ENCODE results near the gene CD58.
"Not testable (repeated sequence)": the region's sequence is repeated elsewhere in the genome, so short reads cannot be mapped to it uniquely, and the experiment has no call there.

CD58 gene

GRCh38 chr1:116596742-116597307, 26.0 kb upstream of the CD58 start:
- not testable (repeated sequence) for H3K27me3 Mint-ChIP-seq, H3K4me3 Mint-ChIP-seq, H3K36me3 Mint-ChIP-seq, H3K4me1 Mint-ChIP-seq, H3K9me3 Mint-ChIP-seq, H3K27ac Mint-ChIP-seq

GRCh38 chr1:116595946-116596741, 25.3 kb upstream of the CD58 start:
- H3K36me3 Mint-ChIP-seq, H3K9me3 Mint-ChIP-seq, H3K27me3 Mint-ChIP-seq, H3K4me1 Mint-ChIP-seq: not testable (repeated sequence)
- Mint-ChIP-seq H3K4me3 (peak overlapping the region; percentile 48), H3K27ac (peak overlapping the region; percentile 0)

GRCh38 chr1:116595065-116595840, 24.4 kb upstream of the CD58 start:
- not testable (repeated sequence) for H3K36me3 Mint-ChIP-seq, H3K27me3 Mint-ChIP-seq, H3K27ac Mint-ChIP-seq, H3K4me1 Mint-ChIP-seq, H3K9me3 Mint-ChIP-seq
- peak overlapping the region; percentile 42 for H3K4me3 Mint-ChIP-seq

DNA sequence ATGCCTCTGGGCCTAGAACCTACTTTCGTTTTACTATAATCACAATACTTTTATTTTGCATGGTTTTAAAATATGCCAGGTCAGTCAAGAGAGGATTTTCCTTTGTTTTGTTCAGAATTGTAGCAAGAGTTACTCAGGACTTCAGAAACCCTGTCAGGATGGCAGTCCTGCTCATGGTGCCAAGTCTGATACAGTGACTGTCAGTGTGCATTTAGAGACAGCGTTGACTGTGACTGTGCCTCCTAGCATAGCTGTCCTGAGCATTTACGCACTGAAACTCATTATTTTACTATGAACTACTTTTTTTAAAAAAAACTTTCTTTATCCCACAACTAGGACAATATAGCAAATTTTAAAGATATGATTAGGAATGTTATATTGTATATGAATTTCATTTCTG, 23.2 kb upstream of the CD58 start:
- H3K4me1 Mint-ChIP-seq, H3K4me3 Mint-ChIP-seq, H3K36me3 Mint-ChIP-seq, H3K27me3 Mint-ChIP-seq, H3K9me3 Mint-ChIP-seq, H3K27ac Mint-ChIP-seq: not testable (repeated sequence)

- H3K4me1 Mint-ChIP-seq, H3K27me3 Mint-ChIP-seq, H3K4me3 Mint-ChIP-seq, H3K27ac Mint-ChIP-seq, H3K36me3 Mint-ChIP-seq, H3K9me3 Mint-ChIP-seq: not testable (repeated sequence)
These were observed 22.6 kb upstream of the CD58 start for GRCh38 chr1:116593401-116593800.

DNA sequence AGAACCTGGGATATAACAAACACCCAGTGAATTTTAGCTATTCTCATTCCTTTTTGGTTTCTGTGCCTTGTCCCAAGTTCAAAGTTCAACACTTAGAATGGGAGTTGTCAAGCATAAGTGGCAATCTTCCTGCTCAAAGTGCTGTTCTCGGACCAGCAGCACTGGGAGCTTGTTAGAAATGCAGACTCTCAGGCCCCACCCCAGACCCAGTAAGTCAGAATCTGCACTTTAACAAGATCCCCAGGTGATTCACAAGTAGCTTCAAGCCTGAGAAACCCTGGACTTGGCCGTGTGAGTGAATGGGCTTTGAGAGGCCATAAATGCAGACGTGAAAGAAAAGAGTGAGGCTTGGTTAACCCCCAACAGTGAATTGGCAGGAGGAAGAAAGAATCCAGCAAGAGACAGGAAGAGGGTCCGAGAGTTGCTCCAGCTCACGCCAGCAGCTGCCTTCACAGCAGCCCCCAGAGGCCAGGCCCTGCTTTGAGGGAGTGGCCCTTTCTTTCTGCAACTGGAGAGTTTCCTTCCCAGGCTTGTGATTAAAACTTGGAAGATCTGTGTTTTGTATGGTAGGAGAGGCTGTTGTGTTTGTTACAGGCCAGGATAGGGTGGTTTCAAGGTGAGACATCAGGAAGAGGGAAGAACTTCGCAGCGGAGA, 21.3 kb upstream of the CD58 start:
- not testable (repeated sequence) for H3K27me3 Mint-ChIP-seq, H3K9me3 Mint-ChIP-seq, H3K4me1 Mint-ChIP-seq, H3K27ac Mint-ChIP-seq, H3K4me3 Mint-ChIP-seq, H3K36me3 Mint-ChIP-seq

GRCh38 chr1:116591006-116591950, 20.5 kb upstream of the CD58 start:
- H3K27ac Mint-ChIP-seq, H3K4me1 Mint-ChIP-seq, H3K9me3 Mint-ChIP-seq: not testable (repeated sequence)

GRCh38 chr1:116590359-116591005, 19.7 kb upstream of the CD58 start:
- H3K4me1 Mint-ChIP-seq, H3K4me3 Mint-ChIP-seq, H3K9me3 Mint-ChIP-seq, H3K27me3 Mint-ChIP-seq, H3K27ac Mint-ChIP-seq, H3K36me3 Mint-ChIP-seq: not testable (repeated sequence)

More at GRCh38 chr1:116591006-116591950, 20.5 kb upstream of the CD58 start:
- not testable (repeated sequence) for H3K4me3 Mint-ChIP-seq, H3K36me3 Mint-ChIP-seq, H3K27me3 Mint-ChIP-seq

DNA sequence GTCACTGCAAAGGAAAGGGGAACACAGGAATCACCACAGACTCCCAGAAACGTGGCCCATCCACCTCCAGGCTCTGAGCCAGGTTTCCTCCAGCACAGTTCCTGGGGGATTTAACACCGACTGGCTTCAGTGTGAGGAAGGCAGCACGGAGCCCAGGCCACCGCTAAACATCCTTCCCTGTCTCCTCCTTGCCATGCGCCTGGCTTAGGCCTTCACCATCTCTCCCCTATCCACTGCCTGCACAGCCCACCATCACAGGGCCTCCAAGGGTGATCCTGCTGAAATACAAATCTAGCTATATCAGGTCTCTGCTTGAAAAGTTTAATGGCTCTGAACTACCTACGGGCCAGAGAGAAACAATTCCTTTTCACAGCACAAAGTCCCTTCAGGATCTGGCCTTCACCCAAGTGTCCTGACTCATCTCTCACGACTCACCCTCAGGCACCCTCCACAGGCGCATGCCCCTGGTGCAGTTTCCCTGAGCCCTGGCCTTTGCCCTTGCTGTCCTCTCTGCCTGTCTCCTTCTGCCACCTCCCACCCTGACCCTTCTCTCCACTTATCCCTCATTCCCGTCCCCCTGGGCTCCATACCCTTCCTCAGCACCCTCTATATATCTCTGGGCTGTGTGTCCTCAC, 18.4 kb upstream of the CD58 start:
- not testable (repeated sequence) for H3K9me3 Mint-ChIP-seq, H3K4me1 Mint-ChIP-seq, H3K27ac Mint-ChIP-seq, H3K4me3 Mint-ChIP-seq, H3K27me3 Mint-ChIP-seq, H3K36me3 Mint-ChIP-seq

- H3K27ac Mint-ChIP-seq = peak overlapping the region; percentile 9
- H3K4me3 Mint-ChIP-seq = no peak overlapping the region
- no peaks in the 10 kb centered on the region for H3K9me3 Mint-ChIP-seq
- no peaks in the 10 kb centered on the region for H3K4me1 Mint-ChIP-seq
- H3K36me3 Mint-ChIP-seq = no peaks in the 10 kb centered on the region
- peaks cover 1% of the 10 kb centered on the region for H3K27me3 Mint-ChIP-seq
These were observed 16.8 kb upstream of the CD58 start for GRCh38 chr1:116587501-116588227.

DNA sequence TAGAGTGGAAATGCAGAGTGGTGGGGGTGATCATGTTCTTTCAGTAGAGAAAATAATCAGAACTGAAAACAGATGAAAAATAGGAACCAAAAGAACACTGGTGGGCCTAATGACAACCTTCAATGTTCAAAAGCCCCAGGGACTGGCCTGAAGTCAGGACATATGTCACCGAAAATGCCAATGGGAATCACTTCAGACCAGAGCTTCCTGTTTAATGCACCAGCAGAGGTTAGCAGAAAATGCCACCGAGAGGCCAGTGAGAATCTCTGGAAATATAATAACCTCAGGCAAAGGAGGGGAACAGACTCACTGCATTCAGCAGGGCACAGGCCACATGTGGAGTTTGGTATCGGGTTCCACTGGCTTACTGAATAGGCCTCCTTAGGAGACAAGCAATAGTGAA, 15.9 kb upstream of the CD58 start:
- H3K27me3 Mint-ChIP-seq = peaks cover 1% of the 10 kb centered on the region
- H3K9me3 Mint-ChIP-seq = no peaks in the 10 kb centered on the region
- no peak overlapping the region for H3K4me3 Mint-ChIP-seq
- H3K36me3 Mint-ChIP-seq = no peaks in the 10 kb centered on the region
- H3K4me1 Mint-ChIP-seq = no peaks in the 10 kb centered on the region
- no peak overlapping the region for H3K27ac Mint-ChIP-seq

DNA sequence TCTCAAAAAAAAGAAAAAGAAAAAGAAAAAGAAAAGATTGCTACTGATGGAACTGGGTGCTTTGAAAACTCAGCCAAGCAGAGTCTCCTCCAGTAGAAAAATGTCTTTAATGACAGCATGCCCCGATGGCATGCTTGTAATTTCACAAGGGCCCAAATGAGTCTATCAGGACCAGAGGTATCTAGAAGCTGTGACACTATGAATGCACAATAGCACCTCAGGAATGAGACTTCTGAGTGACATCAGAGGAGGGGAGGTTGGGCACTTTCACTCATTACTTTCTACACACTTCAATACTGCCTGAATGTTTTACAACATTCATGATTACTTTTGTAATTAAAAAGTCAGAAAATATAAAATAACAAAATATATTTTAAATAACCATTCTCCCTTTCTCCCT, 15.1 kb upstream of the CD58 start:
- Mint-ChIP-seq H3K4me1 (no peaks in the 10 kb centered on the region), H3K9me3 (no peaks in the 10 kb centered on the region), H3K4me3 (no peak overlapping the region)

GRCh38 chr1:116581323-116581885, 10.6 kb upstream of the CD58 start:
- Mint-ChIP-seq H3K4me3 (no peak overlapping the region), H3K9me3 (no peaks in the 10 kb centered on the region), H3K4me1 (no peaks in the 10 kb centered on the region), H3K27me3 (peaks cover 2% of the 10 kb centered on the region), H3K36me3 (no peaks in the 10 kb centered on the region), H3K27ac (no peak overlapping the region)

More for the DNA sequence above, 15.1 kb upstream of the CD58 start:
- Mint-ChIP-seq H3K27ac (no peak overlapping the region), H3K36me3 (no peaks in the 10 kb centered on the region), H3K27me3 (peaks cover 1% of the 10 kb centered on the region)
